Measurements from ENCODE around the gene GRHPR. TPM values are rescaled to one million over a fixed set of nuclear protein-coding genes. Genes with fewer than 3 reads are reported as not detected.
A peak's percentile ranks its signal among the peaks of the same experiment; 100 is the strongest.

GRHPR gene
- total and polyA plus RNA-seq, 2 of the 8 experiments (the other 6 are each of a cell fraction or from before 2014, with no cell fraction given), result 97.0 to 201 TPM

GRCh38 chr9:37383393-37383792 is 39.1 kb upstream of the GRHPR start:
- Histone ChIP-seq H3K9me3 (ENCODE audit: insufficient read depth in 2 of 2, low read depth in 1 of 2, low read length in 1 of 2) (no peaks in the 10 kb centered on the region), H3K56ac (replicated peaks; ENCODE audit: insufficient read length, low read depth, low read length) (no peak overlapping the region), H4K8ac (ENCODE audit: extremely low read depth, insufficient read depth, low read length) (peak overlapping the region; percentile 53; the same call in 1 of the 2 replicates), H4K20me1 (replicated peaks in 1 of 2; ENCODE audit: control insufficient read depth in 1 of 2, insufficient read depth in 2 of 2, low read length in 2 of 2) (no peaks in the 10 kb centered on the region), H2BK5ac (ENCODE audit: low read depth, low read length) (no peak overlapping the region), H3K4me2 (ENCODE audit: insufficient read depth in 1 of 2, low read depth in 2 of 2, low read length in 2 of 2) (no peak overlapping the region), H2BK12ac (ENCODE audit: low read depth, low read length) (no peak overlapping the region), H3K4ac (replicated peaks; ENCODE audit: insufficient read length, low read depth, low read length) (no peak overlapping the region), H4K91ac (replicated peaks; ENCODE audit: insufficient read length, low read length) (no peak overlapping the region), H3K18ac (ENCODE audit: extremely low read depth, low read length) (no peak overlapping the region), H3K79me1 (ENCODE audit: low read depth, low read length) (no peaks in the 10 kb centered on the region), H3K23ac (ENCODE audit: insufficient read length) (no peak overlapping the region), H3K79me2 (ENCODE audit: control insufficient read depth in 1 of 2, insufficient read depth in 2 of 2, low read length in 2 of 2) (no peaks in the 10 kb centered on the region), H4K5ac (ENCODE audit: insufficient read length, low read depth, low read length) (no peak overlapping the region), H3K14ac (ENCODE audit: insufficient read length) (no peak overlapping the region), H3K4me3 (ENCODE audit: extremely low read depth in 1 of 4, insufficient read depth in 2 of 4, low read depth in 3 of 4, low read length in 4 of 4) (no peak overlapping the region), H3K27me3 (replicated peaks in 1 of 4; ENCODE audit: control insufficient read depth in 3 of 4, extremely low read depth in 1 of 4, insufficient read depth in 3 of 4, low read length in 3 of 4) (no peaks in the 10 kb centered on the region), H2AFZ (ENCODE audit: low read length) (no peak overlapping the region), H3K9ac (replicated peaks in 1 of 4; ENCODE audit: extremely low read depth in 1 of 4, low read depth in 3 of 4, low read length in 3 of 4) (no peak overlapping the region), H3K4me1 (replicated peaks in 1 of 4; ENCODE audit: control insufficient read depth in 3 of 4, insufficient read depth in 4 of 4, low read length in 3 of 4) (no peaks in the 10 kb centered on the region), H2BK20ac (ENCODE audit: low read length) (no peak overlapping the region), H3K36me3 (ENCODE audit: control insufficient read depth in 2 of 4, insufficient read depth in 4 of 4, low read length in 3 of 4) (no peaks in the 10 kb centered on the region), H2AK5ac (ENCODE audit: low read depth, low read length) (no peak overlapping the region), H3K27ac (ENCODE audit: low read depth, low read length) (no peak overlapping the region), H3K23me2 (ENCODE audit: low read depth, low read length) (no peaks in the 10 kb centered on the region; the same call in 1 of the 2 replicates), H2BK120ac (replicated peaks; ENCODE audit: low read depth, low read length) (no peak overlapping the region), H2BK15ac (ENCODE audit: low read length) (no peak overlapping the region)
- 84% methylated on average over 6 of the region's 6 CpGs; no CpG with 5 or more reads in 1 of the 2 experiments for WGBS, 2 experiments (ENCODE audit: extremely low coverage in 1 of 2, insufficient coverage in 1 of 2, insufficient read length in 1 of 2, insufficient replicate concordance in 2 of 2, low coverage in 1 of 2, low lambda C conversion rate in 2 of 2, missing lambda C conversion rate in 1 of 2)
- ChIA-PET CTCF (ENCODE audit: partially characterized antibody) (interaction anchor here (0.9 to 1.0 kb wide), 2 partner anchors 10 to 28 kb away, joined by 3 read pairs; no protein-coding TSS in a partner anchor), POLR2A (ENCODE audit: partially characterized antibody) (no interaction called here)
- no peak for TF ChIP-seq SRF (IDR thresholded peaks at IDR 0.05; ENCODE audit: low read depth, low read length)
- TF ChIP-seq CBX5 (IDR thresholded peaks at IDR 0.05; ENCODE audit: low read depth, low read length), result no peak
- TF ChIP-seq BACH1 (IDR thresholded peaks at IDR 0.05; ENCODE audit: low read length), result no peak
- TF ChIP-seq RAD21 (IDR thresholded peaks at IDR 0.05 in 1 of 2, conservative IDR thresholded peaks at IDR 0.05 in 1 of 2; ENCODE audit: low read depth in 2 of 2, low read length in 2 of 2), result no peak
- no peak for TF ChIP-seq CHD2 (IDR thresholded peaks at IDR 0.05; ENCODE audit: low read length)
- no peak for TF ChIP-seq CTBP2 (IDR thresholded peaks at IDR 0.05; ENCODE audit: borderline replicate concordance, insufficient read depth, insufficient read length, low read length)
- no peak for TF ChIP-seq EP300 (IDR thresholded peaks at IDR 0.05; ENCODE audit: borderline replicate concordance in 1 of 2, low read depth in 2 of 2, low read length in 2 of 2)
- no peak for TF ChIP-seq SUZ12 (IDR thresholded peaks at IDR 0.05; ENCODE audit: low read length)
- TF ChIP-seq RNF2 (IDR thresholded peaks at IDR 0.05; ENCODE audit: borderline replicate concordance, low read depth, low read length, missing control alignments, poor library complexity, severe bottlenecking), result no peak
- TF ChIP-seq BRCA1 (IDR thresholded peaks at IDR 0.05; ENCODE audit: low read depth, low read length), result no peak
- TF ChIP-seq MAFK (IDR thresholded peaks at IDR 0.05; ENCODE audit: low read depth, low read length), result no peak
- DNase-seq (ENCODE audit: low read depth in 1 of 2, low spot score in 2 of 2) (no peak), FAIRE-seq (no peak)

Data from H1 (cell line).